HEK293 (cell line): ENCODE measurements around the gene SH3PXD2B.

ENCODE experiments used
- CTCF ChIA-PET: fragments of 350-600 bp; formaldehyde crosslinking; extraction: SDS; loops from one replicate; lab custom pipeline; 2021; ENCODE audit warnings: antibody characterized with exemption; lab: Yijun Ruan, JAX
- POLR2A ChIA-PET: fragments of 300-600 bp; formaldehyde crosslinking; extraction: SDS; loops from one replicate; lab custom pipeline; 2020; ENCODE audit warnings: antibody characterized with exemption, inconsistent platforms; lab: Yijun Ruan, JAX
- H3K27ac ChIP-seq: fragments of 200-500 bp; sonication (Bioruptor generic); 2 replicates; pipeline ENCODE4 v1.5.1; 2014; ENCODE audit warnings: low read depth, low read length, control low read depth, inconsistent platforms; ENCODE audit errors: extremely low read depth
- H3K36me3 ChIP-seq, 2 experiments: fragments of 200-500 bp in 1 of 2; sonication (Bioruptor generic) in 1 of 2; 1 replicate in 1 of 2; 2 replicates in 1 of 2; pipeline ENCODE4 v1.5.1; 2014 to 2017; ENCODE audit warnings: inconsistent platforms in 2 of 2, low read length in 2 of 2; ENCODE audit not compliant: control insufficient read depth in 2 of 2, insufficient read depth in 1 of 2
- H3K4me1 ChIP-seq: fragments of 200-500 bp; sonication (Bioruptor generic); 2 replicates; pipeline ENCODE4 v1.5.1; 2014; ENCODE audit warnings: mild to moderate bottlenecking, low read length, inconsistent platforms; ENCODE audit not compliant: control insufficient read depth, insufficient read depth
- H3K4me3 ChIP-seq: 2 replicates; pipeline ENCODE4 v1.5.1; 2011; ENCODE audit warnings: low read depth, mild to moderate bottlenecking, control low read depth, low read length, moderate library complexity
- H3K9me3 ChIP-seq: fragments of 200-500 bp; sonication (Bioruptor generic); 2 replicates; pipeline ENCODE4 v1.5.1; 2014; ENCODE audit warnings: low read depth, low read length, inconsistent platforms; ENCODE audit not compliant: control insufficient read depth, insufficient read depth
- GFI1B ChIP-seq: fragments of 450-650 bp; formaldehyde crosslinking; IDR thresholded peaks from 2 replicates; pipeline ENCODE4 v1.5.1; 2016; ENCODE audit warnings: missing biosample characterization, missing genetic modification characterization
- GLI4 ChIP-seq: fragments of 450-650 bp; formaldehyde crosslinking; IDR thresholded peaks from 2 replicates; pipeline ENCODE4 v1.5.1; 2016; ENCODE audit warnings: missing biosample characterization, missing genetic modification characterization
- PRDM10 ChIP-seq: fragments of 450-650 bp; formaldehyde crosslinking; IDR thresholded peaks from 2 replicates; pipeline ENCODE4 v1.5.1; 2016; ENCODE audit warnings: missing biosample characterization, missing genetic modification characterization
- RBAK ChIP-seq: fragments of 450-650 bp; formaldehyde crosslinking; IDR thresholded peaks from 2 replicates; pipeline ENCODE4 v1.5.1; 2016; ENCODE audit warnings: missing biosample characterization, missing genetic modification characterization
- TRIM28 ChIP-seq: IDR thresholded peaks from 2 replicates; pipeline ENCODE4 v1.6.1; 2011; ENCODE audit warnings: low read length, control low read depth, borderline replicate concordance
- ZBTB20 ChIP-seq: fragments of 450-650 bp; formaldehyde crosslinking; IDR thresholded peaks from 2 replicates; pipeline ENCODE4 v1.5.1; 2016; ENCODE audit warnings: missing biosample characterization, missing genetic modification characterization
- ZBTB48 ChIP-seq: fragments of 450-650 bp; formaldehyde crosslinking; IDR thresholded peaks from 2 replicates; pipeline ENCODE4 v1.5.1; 2016; ENCODE audit warnings: missing biosample characterization, missing genetic modification characterization
- ZFP69B ChIP-seq: fragments of 450-650 bp; formaldehyde crosslinking; IDR thresholded peaks from 2 replicates; pipeline ENCODE4 v1.5.1; 2016; ENCODE audit warnings: missing biosample characterization, missing genetic modification characterization
- ZNF10 ChIP-seq: fragments of 450-650 bp; formaldehyde crosslinking; IDR thresholded peaks from 2 replicates; pipeline ENCODE4 v1.5.1; 2017; ENCODE audit warnings: missing biosample characterization, missing genetic modification characterization
- ZNF138 ChIP-seq: fragments of 450-650 bp; formaldehyde crosslinking; IDR thresholded peaks from 2 replicates; pipeline ENCODE4 v1.5.1; 2016; ENCODE audit warnings: missing biosample characterization, missing genetic modification characterization, borderline replicate concordance
- ZNF140 ChIP-seq: fragments of 450-650 bp; formaldehyde crosslinking; IDR thresholded peaks from 2 replicates; pipeline ENCODE4 v1.5.1; 2016; ENCODE audit warnings: missing biosample characterization, missing genetic modification characterization
- ZNF211 ChIP-seq: fragments of 450-650 bp; formaldehyde crosslinking; IDR thresholded peaks from 2 replicates; pipeline ENCODE4 v1.5.1; 2016; ENCODE audit warnings: low read depth, missing biosample characterization, missing genetic modification characterization
- ZNF214 ChIP-seq: fragments of 450-650 bp; formaldehyde crosslinking; IDR thresholded peaks from 2 replicates; pipeline ENCODE4 v1.5.1; 2017; ENCODE audit warnings: missing biosample characterization, mild to moderate bottlenecking, missing genetic modification characterization, borderline replicate concordance
- ZNF23 ChIP-seq: fragments of 450-650 bp; formaldehyde crosslinking; IDR thresholded peaks from 2 replicates; pipeline ENCODE4 v1.5.1; 2016; ENCODE audit warnings: missing biosample characterization, missing genetic modification characterization, borderline replicate concordance
- ZNF280C ChIP-seq: fragments of 450-650 bp; formaldehyde crosslinking; IDR thresholded peaks from 2 replicates; pipeline ENCODE4 v1.5.1; 2016; ENCODE audit warnings: missing biosample characterization, missing genetic modification characterization
- ZNF311 ChIP-seq: fragments of 450-650 bp; formaldehyde crosslinking; IDR thresholded peaks from 2 replicates; pipeline ENCODE4 v1.5.1; 2017; ENCODE audit warnings: missing biosample characterization, missing genetic modification characterization, borderline replicate concordance
- ZNF341 ChIP-seq: fragments of 450-650 bp; formaldehyde crosslinking; IDR thresholded peaks from 2 replicates; pipeline ENCODE4; 2016; ENCODE audit warnings: low read depth, missing biosample characterization, missing genetic modification characterization
- ZNF404 ChIP-seq: fragments of 450-650 bp; formaldehyde crosslinking; IDR thresholded peaks from 2 replicates; pipeline ENCODE4 v1.5.1; 2017; ENCODE audit warnings: missing biosample characterization, missing genetic modification characterization
- ZNF423 ChIP-seq: fragments of 450-650 bp; formaldehyde crosslinking; IDR thresholded peaks from 2 replicates; pipeline ENCODE4 v1.5.1; 2016; ENCODE audit warnings: missing biosample characterization, missing genetic modification characterization
- ZNF521 ChIP-seq: fragments of 450-650 bp; formaldehyde crosslinking; IDR thresholded peaks from 2 replicates; pipeline ENCODE4 v1.5.1; 2017; ENCODE audit warnings: missing biosample characterization, mild to moderate bottlenecking, missing genetic modification characterization
- ZNF580 ChIP-seq: fragments of 450-650 bp; formaldehyde crosslinking; IDR thresholded peaks from 2 replicates; pipeline ENCODE4 v1.5.1; 2016; ENCODE audit warnings: missing biosample characterization, missing genetic modification characterization
- ZNF654 ChIP-seq: fragments of 450-650 bp; formaldehyde crosslinking; IDR thresholded peaks from 2 replicates; pipeline ENCODE4 v1.5.1; 2016; ENCODE audit warnings: low read depth, missing biosample characterization, missing genetic modification characterization
- ZNF830 ChIP-seq: fragments of 450-650 bp; IDR thresholded peaks from 2 replicates; pipeline ENCODE4 v1.5.0; 2018; ENCODE audit warnings: missing biosample characterization, missing genetic modification characterization, low read depth, mild to moderate bottlenecking, moderate library complexity
- ZSCAN16 ChIP-seq: fragments of 450-650 bp; formaldehyde crosslinking; IDR thresholded peaks from 2 replicates; pipeline ENCODE4 v1.5.1; 2016; ENCODE audit warnings: missing biosample characterization, missing genetic modification characterization
- TF ChIP-seq, protein P1 (sequence below): IDR thresholded peaks from 2 replicates; pipeline ENCODE4 v1.6.1; 2011; ENCODE audit warnings: mild to moderate bottlenecking, low read depth, low read length, borderline replicate concordance

SH3PXD2B gene

DNA sequence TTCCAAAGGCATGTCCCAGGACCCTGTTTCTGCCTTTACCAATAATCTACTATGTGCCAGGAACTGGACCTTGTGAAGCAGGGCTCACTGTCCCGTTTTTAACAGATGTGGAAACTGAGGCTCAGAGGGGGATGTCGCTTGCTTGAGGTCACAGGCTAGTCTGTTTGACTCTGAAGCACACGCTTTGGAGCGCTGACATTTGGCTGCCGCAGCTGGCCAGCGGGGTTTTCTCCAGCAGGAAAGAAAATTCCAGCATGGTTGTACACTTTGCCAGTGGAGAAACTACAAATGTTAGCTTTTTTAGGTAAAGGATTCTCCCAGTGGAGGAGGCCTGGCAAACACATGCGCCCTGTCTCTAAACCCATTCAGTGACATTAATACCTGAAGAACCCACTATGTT is 50.5 kb downstream of the SH3PXD2B start:
- Histone ChIP-seq H3K9me3 (no peaks in the 10 kb centered on the region), H3K36me3 (peaks cover 0 to 14% of the 10 kb centered on the region in 2 experiments; a peak in 1 of 3 replicates), H3K4me3 (no peak overlapping the region), H3K4me1 (peaks cover 18% of the 10 kb centered on the region), H3K27ac (peak overlapping the region; percentile 92)
- ChIA-PET POLR2A (no interaction called here), CTCF (interaction anchor here (0.7 to 0.9 kb wide), 2 partner anchors 46 to 118 kb away, joined by 3 to 4 read pairs; no protein-coding TSS in a partner anchor)
- TF ChIP-seq GLI4 (tag by site-specific recombination) (no peak), PRDM10 (no peak), RBAK (tag by site-specific recombination) (no peak), ZSCAN16 (no peak), ZNF341 (tag by site-specific recombination) (no peak), ZNF214 (tag by site-specific recombination) (no peak), GFI1B (no peak), ZNF211 (tag by site-specific recombination) (no peak), ZNF280C (tag by site-specific recombination) (no peak)

- peak overlapping the region; percentile 92 for H3K27ac ChIP-seq
- H3K4me1 ChIP-seq: peaks cover 18% of the 10 kb centered on the region
- H3K9me3 ChIP-seq: no peaks in the 10 kb centered on the region
- ChIA-PET POLR2A (no interaction called here), CTCF (interaction anchor here (0.6 to 0.9 kb wide), 2 partner anchors 47 to 736 kb away, joined by 3 read pairs; no protein-coding TSS in a partner anchor)
- no peak overlapping the region for H3K4me3 ChIP-seq
- TF ChIP-seq ZNF423: no peak
- TF ChIP-seq TRIM28: peak; percentile 34; the same call in 1 of the 2 replicates
- TF ChIP-seq ZBTB48 (tag by site-specific recombination): peak; percentile 46; the same call in 1 of the 2 replicates
- H3K36me3 ChIP-seq: peaks cover 0 to 14% of the 10 kb centered on the region in 2 experiments; a peak in 1 of 3 replicates
Observed at GRCh38 chr5:172403189-172403796, 51.0 kb downstream of the SH3PXD2B start.

DNA sequence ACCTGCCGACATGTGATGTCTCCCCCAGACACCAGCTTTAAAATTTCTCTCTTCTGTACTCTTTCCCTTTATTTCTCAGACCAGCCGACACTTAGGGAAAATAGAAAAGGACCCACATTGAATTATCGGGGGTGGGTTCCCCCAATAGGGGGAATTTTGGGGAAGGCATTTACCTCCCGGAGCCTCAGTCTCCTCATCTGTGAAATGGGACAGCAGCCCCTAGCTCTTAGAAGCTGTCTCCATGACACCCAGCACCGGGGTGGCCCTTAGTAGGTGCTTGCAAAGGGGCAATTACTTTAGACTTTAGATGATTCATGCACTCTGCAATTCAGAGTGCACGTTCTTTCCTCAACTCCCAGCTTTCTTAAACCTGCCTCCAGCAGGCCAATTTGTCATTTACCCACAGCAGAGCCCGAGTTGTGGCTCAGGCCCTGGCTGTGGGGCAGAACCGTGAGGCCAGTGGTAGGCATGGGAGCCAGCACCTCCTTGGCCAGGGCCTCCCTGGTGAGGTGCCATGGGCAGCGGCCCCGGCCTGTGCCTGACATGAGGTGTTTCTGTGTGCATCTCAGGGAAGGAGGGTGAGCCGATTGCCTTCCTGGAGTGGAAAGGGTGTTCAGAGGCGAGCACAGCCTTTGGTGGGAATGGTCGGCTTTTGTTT is 51.7 kb downstream of the SH3PXD2B start:
- H3K27ac ChIP-seq: peak overlapping the region; percentile 92
- ChIA-PET POLR2A (no interaction called here), CTCF (no interaction called here)
- no peak overlapping the region for H3K4me3 ChIP-seq
- peaks cover 18% of the 10 kb centered on the region for H3K4me1 ChIP-seq
- peaks cover 0 to 14% of the 10 kb centered on the region in 2 experiments; a peak in 1 of 3 replicates for H3K36me3 ChIP-seq
- H3K9me3 ChIP-seq: no peaks in the 10 kb centered on the region
- TF ChIP-seq ZNF10 (tag by site-specific recombination) (no peak), ZFP69B (tag by site-specific recombination) (no peak), ZNF654 (tag by site-specific recombination) (no peak), ZNF311 (no peak), ZNF580 (tag by site-specific recombination) (no peak), ZNF138 (no peak), ZNF23 (tag by site-specific recombination) (no peak), ZNF521 (tag by site-specific recombination) (no peak), ZBTB20 (tag by site-specific recombination) (no peak), ZNF830 (no peak), ZNF140 (tag by site-specific recombination) (no peak), ZNF404 (tag by site-specific recombination) (no peak)
- TF ChIP-seq, protein P1, sequence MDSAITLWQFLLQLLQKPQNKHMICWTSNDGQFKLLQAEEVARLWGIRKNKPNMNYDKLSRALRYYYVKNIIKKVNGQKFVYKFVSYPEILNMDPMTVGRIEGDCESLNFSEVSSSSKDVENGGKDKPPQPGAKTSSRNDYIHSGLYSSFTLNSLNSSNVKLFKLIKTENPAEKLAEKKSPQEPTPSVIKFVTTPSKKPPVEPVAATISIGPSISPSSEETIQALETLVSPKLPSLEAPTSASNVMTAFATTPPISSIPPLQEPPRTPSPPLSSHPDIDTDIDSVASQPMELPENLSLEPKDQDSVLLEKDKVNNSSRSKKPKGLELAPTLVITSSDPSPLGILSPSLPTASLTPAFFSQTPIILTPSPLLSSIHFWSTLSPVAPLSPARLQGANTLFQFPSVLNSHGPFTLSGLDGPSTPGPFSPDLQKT: no peak
